ENCODE data around the gene CMBL.
"Not testable (repeated sequence)": the region's sequence is repeated elsewhere in the genome, so short reads cannot be mapped to it uniquely, and the experiment has no call there.

The CMBL gene

DNA sequence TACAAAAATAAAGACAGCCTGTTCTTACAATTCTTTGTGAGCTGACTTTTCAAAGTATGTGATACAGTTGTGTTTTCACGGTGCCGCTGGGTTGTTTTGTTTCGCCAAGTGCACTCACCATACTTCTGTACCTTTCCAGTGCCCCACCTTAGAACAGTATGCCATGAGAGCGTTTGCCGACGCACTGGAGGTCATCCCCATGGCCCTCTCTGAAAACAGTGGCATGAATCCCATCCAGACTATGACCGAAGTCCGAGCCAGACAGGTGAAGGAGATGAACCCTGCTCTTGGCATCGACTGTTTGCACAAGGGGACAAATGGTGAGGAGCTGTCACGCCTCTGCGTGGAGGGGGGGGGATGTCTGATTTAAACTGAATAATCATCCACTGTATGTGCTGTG, 44.7 kb downstream of the CMBL start:
- FAIRE-seq (no peak), DNase-seq (ENCODE audit: insufficient read length) (no peak)
- TF ChIP-seq TAF1 (IDR thresholded peaks at IDR 0.05; ENCODE audit: borderline replicate concordance, low read depth, low read length) (no peak), POLR2AphosphoS5 (IDR thresholded peaks at IDR 0.05; ENCODE audit: low read depth, low read length) (no peak), POLR2A (IDR thresholded peaks at IDR 0.05; ENCODE audit: low read depth, low read length) (no peak)

DNA sequence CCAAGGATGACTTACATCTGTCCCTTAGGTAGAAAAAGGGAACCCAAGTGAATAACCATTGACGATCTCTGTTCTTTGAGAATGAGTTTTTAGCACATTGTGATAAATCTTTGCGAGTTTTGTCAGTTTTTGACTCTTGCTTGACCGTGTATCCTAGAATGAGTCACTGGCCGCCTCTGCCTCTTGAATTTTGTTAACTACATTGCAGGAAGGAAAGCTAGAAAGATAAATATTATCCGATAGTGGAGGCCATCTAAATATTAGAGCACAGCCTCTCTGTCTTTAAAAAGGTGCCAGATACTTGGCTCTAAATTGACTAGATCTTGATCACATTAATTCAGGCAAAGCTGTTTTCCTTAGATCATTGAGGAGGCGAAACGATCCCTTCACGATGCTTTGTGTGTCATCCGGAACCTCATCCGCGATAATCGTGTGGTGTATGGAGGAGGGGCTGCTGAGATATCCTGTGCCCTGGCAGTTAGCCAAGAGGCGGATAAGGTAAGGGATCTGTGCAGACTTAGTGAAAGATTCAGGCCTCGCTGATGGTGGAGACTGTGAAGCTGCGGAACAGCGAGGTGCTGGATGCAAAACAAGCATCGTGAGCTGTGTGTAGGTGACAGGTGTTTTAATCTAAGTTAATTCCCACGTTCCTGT, 45.5 kb downstream of the CMBL start:
- FAIRE-seq (no peak), DNase-seq (ENCODE audit: insufficient read length) (no peak)
- TF ChIP-seq TAF1 (IDR thresholded peaks at IDR 0.05; ENCODE audit: borderline replicate concordance, low read depth, low read length) (no peak), POLR2A (IDR thresholded peaks at IDR 0.05; ENCODE audit: low read depth, low read length) (no peak), POLR2AphosphoS5 (IDR thresholded peaks at IDR 0.05; ENCODE audit: low read depth, low read length) (no peak)

DNA sequence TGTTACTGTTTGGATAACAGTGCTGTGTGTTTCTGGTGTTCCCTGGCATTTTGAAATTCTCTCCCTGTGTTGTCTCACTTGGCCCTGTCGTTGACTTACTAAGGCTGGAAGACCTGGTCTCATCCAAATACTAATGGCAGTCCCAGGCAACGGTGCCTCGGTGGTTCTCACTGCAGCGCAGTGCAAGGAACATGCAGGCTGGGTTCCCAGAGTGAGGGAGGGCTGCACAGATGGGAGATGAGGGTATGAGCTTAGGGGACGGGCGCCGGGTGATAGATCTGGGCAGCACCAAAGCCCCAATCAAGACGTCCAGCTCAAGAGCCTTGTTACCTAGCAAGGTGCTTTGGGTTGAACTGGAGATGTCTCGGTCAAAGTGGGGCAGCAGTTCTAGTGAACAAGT, 46.6 kb downstream of the CMBL start:
- FAIRE-seq, result no peak
- TF ChIP-seq TAF1 (IDR thresholded peaks at IDR 0.05; ENCODE audit: borderline replicate concordance, low read depth, low read length) (no peak), POLR2AphosphoS5 (IDR thresholded peaks at IDR 0.05; ENCODE audit: low read depth, low read length) (no peak), POLR2A (IDR thresholded peaks at IDR 0.05; ENCODE audit: low read depth, low read length) (no peak)

DNA sequence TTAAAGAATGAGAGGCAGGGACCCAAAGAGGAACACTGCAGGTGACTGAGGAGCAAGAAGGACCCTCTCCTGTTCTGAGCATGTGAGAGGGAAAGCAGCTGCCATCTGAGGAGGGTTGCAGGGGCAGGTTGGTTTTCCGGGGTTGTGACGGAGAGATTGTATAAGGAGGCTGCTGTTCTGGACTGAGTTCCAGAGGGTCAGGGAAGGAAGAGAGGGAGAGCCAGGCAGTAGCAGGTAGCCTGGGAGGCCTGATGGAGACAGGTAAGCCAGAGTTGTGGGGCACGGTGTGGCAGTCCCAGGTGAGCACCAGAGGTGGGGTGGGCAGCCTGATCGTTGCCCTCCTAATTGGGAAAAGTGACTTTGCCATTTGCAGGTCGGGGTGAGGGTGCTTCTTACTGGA, 47.8 kb downstream of the CMBL start:
- FAIRE-seq (no peak), DNase-seq (ENCODE audit: insufficient read length) (no peak)
- no peak for TF ChIP-seq POLR2A (IDR thresholded peaks at IDR 0.05; ENCODE audit: low read depth, low read length)
- TF ChIP-seq POLR2AphosphoS5 (IDR thresholded peaks at IDR 0.05; ENCODE audit: low read depth, low read length), result peak; percentile 55; the same call in 1 of the 2 replicates

More for the DNA sequence above, 46.6 kb downstream of the CMBL start:
- DNase-seq (ENCODE audit: insufficient read length), result no peak

DNA sequence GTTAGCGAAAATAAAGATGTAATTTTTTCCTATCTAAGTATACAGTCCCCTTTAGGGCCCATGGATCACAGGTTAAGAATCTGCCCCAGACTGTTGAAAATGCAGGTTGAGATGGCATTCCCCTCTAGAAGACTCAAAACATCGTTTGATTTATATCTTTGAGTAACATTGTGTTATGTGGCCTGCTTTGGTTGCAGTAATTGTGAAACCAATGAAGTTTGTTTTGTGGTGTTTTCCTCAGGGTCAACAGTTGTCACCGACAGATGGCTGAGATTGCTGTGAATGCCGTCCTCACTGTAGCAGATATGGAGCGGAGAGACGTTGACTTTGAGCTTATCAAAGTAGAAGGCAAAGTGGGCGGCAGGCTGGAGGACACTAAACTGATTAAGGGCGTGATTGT, 49.8 kb downstream of the CMBL start:
- no peak for TF ChIP-seq POLR2A (IDR thresholded peaks at IDR 0.05; ENCODE audit: low read depth, low read length)
- no peak for TF ChIP-seq TAF1 (IDR thresholded peaks at IDR 0.05; ENCODE audit: borderline replicate concordance, low read depth, low read length)
- TF ChIP-seq POLR2AphosphoS5 (IDR thresholded peaks at IDR 0.05; ENCODE audit: low read depth, low read length), result no peak
- no peak for DNase-seq (ENCODE audit: insufficient read length)
- no peak for FAIRE-seq

DNA sequence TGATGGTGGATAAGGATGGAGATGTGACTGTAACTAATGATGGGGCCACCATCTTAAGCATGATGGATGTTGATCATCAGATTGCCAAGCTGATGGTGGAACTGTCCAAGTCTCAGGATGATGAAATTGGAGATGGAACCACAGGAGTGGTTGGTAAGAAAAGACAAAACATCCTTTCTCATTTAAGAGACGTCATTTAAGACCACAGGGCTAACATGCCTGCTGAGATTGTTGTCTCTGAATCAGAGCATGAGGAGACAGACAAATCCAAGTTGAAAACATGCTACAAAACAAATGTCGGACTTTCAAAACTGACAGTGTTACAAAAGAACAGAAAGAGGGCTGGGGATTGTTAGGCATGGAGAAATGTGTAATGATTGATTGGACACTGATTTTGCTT, 53.0 kb downstream of the CMBL start:
- no peak for FAIRE-seq
- TF ChIP-seq TAF1 (IDR thresholded peaks at IDR 0.05; ENCODE audit: borderline replicate concordance, low read depth, low read length), result no peak
- no peak for TF ChIP-seq POLR2AphosphoS5 (IDR thresholded peaks at IDR 0.05; ENCODE audit: low read depth, low read length)
- no peak for TF ChIP-seq POLR2A (IDR thresholded peaks at IDR 0.05; ENCODE audit: low read depth, low read length)
- DNase-seq (ENCODE audit: insufficient read length), result no peak

DNA sequence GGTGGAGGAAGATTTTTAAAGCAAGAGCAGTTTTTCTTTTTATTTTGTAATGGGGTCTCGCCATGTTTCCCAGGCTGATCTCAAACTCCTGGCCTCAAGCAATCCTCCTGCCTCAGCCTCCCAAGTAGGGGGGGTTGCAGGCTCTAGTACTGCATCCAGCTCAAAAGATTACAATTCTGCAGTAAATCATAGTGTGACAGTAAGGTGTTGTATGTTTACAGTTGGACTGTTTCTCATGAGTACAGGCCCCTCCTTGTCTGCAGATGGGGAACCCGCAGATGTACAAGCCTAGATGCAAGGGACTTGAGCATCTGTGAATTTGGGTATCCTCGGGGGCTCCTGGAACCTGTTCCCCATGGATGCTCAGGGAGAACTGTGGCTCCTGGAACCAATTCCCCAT, 54.3 kb downstream of the CMBL start:
- no peak for FAIRE-seq
- TF ChIP-seq POLR2AphosphoS5 (IDR thresholded peaks at IDR 0.05; ENCODE audit: low read depth, low read length) (no peak), POLR2A (IDR thresholded peaks at IDR 0.05; ENCODE audit: low read depth, low read length) (no peak), TAF1 (IDR thresholded peaks at IDR 0.05; ENCODE audit: borderline replicate concordance, low read depth, low read length) (no peak)
- no peak for DNase-seq (ENCODE audit: insufficient read length)

DNA sequence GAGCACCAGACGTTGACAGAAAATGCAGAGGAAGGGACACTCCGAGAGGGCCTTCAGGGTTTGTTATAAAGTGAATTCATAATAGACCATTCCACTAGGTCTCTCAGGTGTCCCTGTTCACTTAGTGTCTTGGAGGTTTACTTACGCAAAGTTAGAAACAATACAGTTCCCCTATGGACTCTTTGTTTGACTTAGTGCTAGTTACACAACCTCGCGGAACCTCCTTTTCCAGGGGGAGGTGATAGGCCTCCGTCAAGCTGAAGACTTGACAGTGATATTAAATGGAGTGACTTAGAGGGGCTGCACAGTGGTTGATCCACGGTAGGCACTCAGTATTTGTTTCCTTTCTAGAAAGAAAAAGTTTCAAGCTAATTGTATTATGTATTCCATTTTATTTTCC, 56.3 kb downstream of the CMBL start:
- FAIRE-seq, result no peak

DNA sequence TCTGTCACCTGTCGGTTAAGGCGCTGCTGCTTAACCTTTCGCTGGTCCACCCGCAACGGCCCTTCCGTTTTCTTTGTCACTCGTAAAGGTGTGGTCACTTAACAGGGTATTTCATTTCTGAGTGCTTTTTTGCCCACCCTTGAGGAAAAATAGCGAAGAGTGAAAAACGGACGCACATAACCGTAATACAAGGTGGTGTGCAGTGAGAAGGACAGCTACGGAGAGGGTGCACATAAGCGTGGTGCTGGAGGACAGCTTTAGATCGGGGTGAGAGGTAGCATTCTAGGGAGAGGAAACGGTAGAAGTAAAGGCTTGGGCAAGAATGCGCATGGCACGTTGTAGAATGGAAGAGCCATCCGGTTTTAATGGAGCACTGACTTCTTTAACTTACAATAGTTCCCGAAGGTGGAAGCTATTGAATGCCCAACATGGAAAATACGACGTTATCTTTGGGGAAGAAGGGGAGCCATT, 56.9 kb downstream of the CMBL start:
- DNase-seq (ENCODE audit: insufficient read length) (no peak), FAIRE-seq (no peak)
- TF ChIP-seq POLR2A (IDR thresholded peaks at IDR 0.05; ENCODE audit: low read depth, low read length) (no peak), POLR2AphosphoS5 (IDR thresholded peaks at IDR 0.05; ENCODE audit: low read depth, low read length) (no peak)

More for the DNA sequence above, 56.3 kb downstream of the CMBL start:
- TF ChIP-seq POLR2A (IDR thresholded peaks at IDR 0.05; ENCODE audit: low read depth, low read length), result no peak
- TF ChIP-seq TAF1 (IDR thresholded peaks at IDR 0.05; ENCODE audit: borderline replicate concordance, low read depth, low read length), result no peak
- no peak for TF ChIP-seq POLR2AphosphoS5 (IDR thresholded peaks at IDR 0.05; ENCODE audit: low read depth, low read length)
- no peak for DNase-seq (ENCODE audit: insufficient read length)

DNA sequence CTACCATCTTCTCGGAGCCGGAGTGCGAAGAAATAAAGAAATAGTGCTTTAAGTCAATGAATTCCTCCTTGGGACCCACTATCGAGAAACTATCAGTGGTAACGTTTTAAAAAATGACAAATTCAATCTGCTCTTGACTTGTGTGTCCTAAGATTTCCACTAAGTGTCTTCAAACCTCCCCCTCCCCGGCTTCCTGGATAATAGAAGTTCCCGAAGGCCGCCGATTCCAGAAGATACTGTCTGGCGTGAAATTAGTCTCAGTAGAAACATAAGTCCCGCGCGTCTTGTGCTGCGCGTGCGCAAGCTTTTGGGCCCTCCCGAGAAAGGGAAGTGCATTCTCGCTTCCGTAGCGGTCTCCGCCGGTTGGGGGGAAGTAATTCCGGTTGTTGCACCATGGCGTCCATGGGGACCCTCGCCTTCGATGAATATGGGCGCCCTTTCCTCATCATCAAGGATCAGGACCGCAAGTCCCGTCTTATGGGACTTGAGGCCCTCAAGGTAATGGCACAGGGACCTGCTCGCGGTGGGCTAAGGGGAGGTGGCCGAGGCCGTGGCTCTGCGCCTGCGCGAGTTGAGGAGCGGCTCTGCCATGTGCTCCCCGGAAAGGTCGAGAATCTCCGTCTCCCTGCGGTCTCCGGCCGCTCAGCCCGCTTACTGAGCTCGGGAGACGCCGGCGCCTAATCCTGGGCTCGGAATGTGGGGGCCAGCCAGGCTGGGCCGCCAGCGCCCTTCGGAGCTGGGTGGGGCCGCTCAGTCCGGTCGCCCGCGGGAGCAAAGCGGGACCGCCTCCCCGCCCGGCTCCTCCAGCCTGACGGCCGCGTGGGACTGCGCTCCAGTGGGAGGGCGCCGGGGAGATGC, 57.5 kb downstream of the CMBL start, which contains the start of gene CCT5:
Gene CCT5 (plus strand): TSS at position 333 of the 858 bp plus-strand sequence. CDS start 61 bp downstream, at position 394.
- TF ChIP-seq POLR2A (IDR thresholded peaks at IDR 0.05; ENCODE audit: low read depth, low read length), result peak; percentile 89
- peak; percentile 92 for TF ChIP-seq TAF1 (IDR thresholded peaks at IDR 0.05; ENCODE audit: borderline replicate concordance, low read depth, low read length)
- peak; percentile 95 for TF ChIP-seq POLR2AphosphoS5 (IDR thresholded peaks at IDR 0.05; ENCODE audit: low read depth, low read length)
- FAIRE-seq, result peak; percentile 72
- peak; percentile 78 for DNase-seq (ENCODE audit: insufficient read length)

DNA sequence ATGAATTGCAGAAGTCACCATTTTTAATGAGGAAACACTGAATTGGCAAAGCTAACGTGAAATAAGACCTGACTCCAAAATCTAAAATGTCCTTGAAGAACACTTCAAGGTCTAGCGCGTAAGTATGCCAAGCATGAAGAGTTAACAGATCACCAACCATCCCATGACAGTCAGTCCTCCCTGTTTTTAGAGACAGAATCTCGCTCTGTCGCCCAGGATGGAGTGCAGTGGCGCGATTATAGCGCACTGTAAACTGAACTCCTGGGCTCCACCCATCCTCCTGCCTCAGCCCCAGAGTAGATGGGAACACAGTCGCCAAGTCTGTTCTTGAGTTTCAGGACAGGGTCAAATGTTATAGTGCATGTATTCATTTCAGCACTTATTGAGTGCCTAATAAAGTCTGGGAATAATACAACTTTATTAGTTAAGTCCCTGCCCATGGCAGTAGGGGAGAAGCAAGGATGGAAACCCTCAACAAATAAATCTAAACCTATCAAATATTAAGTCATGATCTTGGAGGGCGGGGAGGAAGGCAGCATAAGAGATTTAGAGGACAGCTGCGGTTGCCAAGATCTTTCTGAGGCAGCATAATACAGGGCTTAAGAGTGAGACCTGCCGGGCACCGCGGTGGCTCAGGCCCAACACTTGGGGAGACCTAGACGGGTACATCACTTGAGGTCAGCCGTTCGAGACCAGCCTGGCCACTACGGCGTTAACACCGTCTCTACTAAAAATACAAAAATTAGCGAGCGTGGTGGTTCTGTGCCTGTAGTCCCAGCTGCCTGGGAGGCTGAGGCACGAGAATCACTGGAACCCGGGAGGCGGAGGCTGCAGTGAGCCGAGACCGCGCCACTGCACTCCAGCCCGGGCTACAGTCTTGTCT, 59.1 kb downstream of the CMBL start:
- DNase-seq (ENCODE audit: insufficient read length), result no peak
- no peak for FAIRE-seq
- TF ChIP-seq POLR2AphosphoS5 (IDR thresholded peaks at IDR 0.05; ENCODE audit: low read depth, low read length) (no peak), TAF1 (IDR thresholded peaks at IDR 0.05; ENCODE audit: borderline replicate concordance, low read depth, low read length) (no peak), POLR2A (IDR thresholded peaks at IDR 0.05; ENCODE audit: low read depth, low read length) (no peak)

DNA sequence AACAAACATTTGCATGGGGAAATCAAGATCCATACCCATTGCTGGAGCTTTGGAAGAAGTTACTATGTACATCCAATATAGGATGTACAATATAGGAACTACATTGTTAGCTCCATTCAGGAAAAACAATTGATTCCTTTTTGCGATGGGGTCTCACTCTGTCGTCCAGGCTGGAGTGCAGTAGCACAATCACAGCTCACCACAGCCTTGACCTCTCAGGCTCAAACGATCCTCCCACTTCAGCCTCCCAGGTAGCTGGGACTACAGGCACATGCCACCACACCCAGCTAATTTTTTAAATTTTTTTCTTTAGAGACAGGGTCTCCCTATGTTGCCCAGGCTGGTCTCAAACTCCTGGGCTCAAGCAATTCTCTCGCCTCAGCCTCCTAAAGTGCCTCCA, 60.5 kb downstream of the CMBL start:
- FAIRE-seq; DNase-seq (ENCODE audit: insufficient read length): not testable (repeated sequence)

Data from GM12892 (cell line).